SK-N-SH (cell line): Measurements from ENCODE around the gene KLHL14. TPM values are rescaled to one million over a fixed set of nuclear protein-coding genes. Genes with fewer than 3 reads are reported as not detected.
A peak's percentile ranks its signal among the peaks of the same experiment; 100 is the strongest.

Experiments used
- CTCF ChIA-PET: fragments of 300-600, 350-600 bp; formaldehyde crosslinking; extraction: SDS; loops from one replicate; lab custom pipeline; 2021; lab: Yijun Ruan, JAX
- POLR2A ChIA-PET: fragments of 350-600 bp; sonication (Branson Sonifier 250); formaldehyde crosslinking; extraction: SDS; loops from one replicate; lab custom pipeline; 2020; ENCODE audit warnings: antibody characterized with exemption, inconsistent platforms; lab: Yijun Ruan, JAX
- DNase-seq: peaks from one replicate; pipeline ENCODE4 v3.0.0; 2012
- H2AFZ ChIP-seq: fragments of 200-600 bp; sonication (generic); 2 replicates; pipeline ENCODE4 v1.8.1; 2016; ENCODE audit warnings: antibody characterized with exemption, mild to moderate bottlenecking, low read depth
- H3F3A ChIP-seq: fragments of 200-600 bp; sonication (generic); replicated peaks from 2 replicates; pipeline ENCODE3; 2016; ENCODE audit warnings: antibody characterized with exemption, mild to moderate bottlenecking; ENCODE audit not compliant: insufficient read depth
- H3K27ac ChIP-seq, 2 experiments: fragments of 200-500 bp in 1 of 2; fragments of 200-600 bp in 1 of 2; sonication (Bioruptor generic) in 1 of 2; sonication (generic), shearing (Covaris generic) in 1 of 2; 2 replicates each; pipeline versions ENCODE4 v1.5.1 to v1.6.1; 2014 to 2016; ENCODE audit warnings: low read depth in 2 of 2, inconsistent platforms in 1 of 2, low read length in 1 of 2, mild to moderate bottlenecking in 1 of 2, mixed read lengths in 1 of 2
- H3K27me3 ChIP-seq: fragments of 200-600 bp; sonication (generic), shearing (Covaris generic); 2 replicates; pipeline ENCODE4 v1.6.1; 2016; ENCODE audit warnings: mixed run types; ENCODE audit not compliant: insufficient read depth
- H3K36me3 ChIP-seq, 2 experiments: fragments of 200-500 bp in 1 of 2; fragments of 200-600 bp in 1 of 2; sonication (Bioruptor generic) in 1 of 2; sonication (generic) in 1 of 2; replicated peaks in 1 of 2; 2 replicates each; pipeline versions ENCODE3 to v1.5.1; 2014 to 2016; ENCODE audit warnings: low read length in 1 of 2, mild to moderate bottlenecking in 1 of 2; ENCODE audit not compliant: insufficient read depth in 2 of 2, control insufficient read depth in 1 of 2
- H3K4me1 ChIP-seq, 2 experiments: fragments of 200-500 bp in 1 of 2; fragments of 200-600 bp in 1 of 2; sonication (Bioruptor generic) in 1 of 2; sonication (generic), shearing (Covaris generic) in 1 of 2; 2 replicates each; pipeline versions ENCODE4 v1.5.1 to v1.6.1; 2014 to 2016; ENCODE audit warnings: low read depth in 1 of 2, low read length in 1 of 2, mixed run types in 1 of 2; ENCODE audit not compliant: insufficient read depth in 2 of 2, control insufficient read depth in 1 of 2
- H3K4me2 ChIP-seq: fragments of 200-600 bp; sonication (generic), shearing (Covaris generic); 2 replicates; pipeline ENCODE4 v1.6.1; 2017; ENCODE audit warnings: mixed run types
- H3K4me3 ChIP-seq, 2 experiments: fragments of 200-500 bp in 1 of 2; fragments of 200-600 bp in 1 of 2; sonication (Bioruptor generic) in 1 of 2; sonication (generic), shearing (Covaris generic) in 1 of 2; 2 replicates each; pipeline versions ENCODE4 v1.5.1 to v1.8.1; 2014 to 2016; ENCODE audit warnings: low read depth in 2 of 2, inconsistent platforms in 1 of 2, low read length in 1 of 2, mild to moderate bottlenecking in 1 of 2, mixed read lengths in 1 of 2, moderate library complexity in 1 of 2
- H3K79me2 ChIP-seq: fragments of 200-600 bp; sonication (generic); 2 replicates; pipeline ENCODE4 v1.8.1; 2017; ENCODE audit warnings: mild to moderate bottlenecking; ENCODE audit not compliant: insufficient read depth
- H3K9ac ChIP-seq: fragments of 200-600 bp; sonication (generic); 2 replicates; pipeline ENCODE4 v1.6.1; 2017; ENCODE audit warnings: mixed run types
- H3K9me2 ChIP-seq: fragments of 200-600 bp; sonication (generic); 2 replicates; pipeline ENCODE4 v1.6.1; 2017; ENCODE audit warnings: mixed run types
- H3K9me3 ChIP-seq: fragments of 200-600 bp; sonication (generic); 2 replicates; pipeline ENCODE4 v1.6.1; 2017; ENCODE audit warnings: mixed run types, mild to moderate bottlenecking, moderate library complexity
- H4K20me1 ChIP-seq: fragments of 200-600 bp; sonication (generic); 2 replicates; pipeline ENCODE4 v1.6.1; 2017; ENCODE audit warnings: mild to moderate bottlenecking, mixed run types; ENCODE audit not compliant: insufficient read depth
- CHD2 ChIP-seq: fragments of 150-350 bp; IDR thresholded peaks from 2 replicates; pipeline ENCODE4 v1.6.1; 2018; ENCODE audit warnings: low read length; ENCODE audit not compliant: partially characterized antibody
- FOSL2 ChIP-seq: IDR thresholded peaks from 2 replicates; pipeline ENCODE4 v1.4.0; 2012; ENCODE audit warnings: low read depth, mild to moderate bottlenecking, moderate library complexity, borderline replicate concordance
- FOXM1 ChIP-seq: IDR thresholded peaks from 2 replicates; pipeline ENCODE4 v1.4.0; 2012; ENCODE audit warnings: low read depth, mild to moderate bottlenecking
- POLR2AphosphoS5 ChIP-seq: IDR thresholded peaks from 2 replicates; pipeline ENCODE4 v1.6.1; 2012; ENCODE audit warnings: low read depth, low read length
- RAD21 ChIP-seq: IDR thresholded peaks from 2 replicates; pipeline ENCODE4 v1.6.1; 2012; ENCODE audit warnings: mild to moderate bottlenecking, low read length
- RCOR1 ChIP-seq: fragments of 150-350 bp; IDR thresholded peaks from 2 replicates; pipeline ENCODE4 v1.6.1; 2017; ENCODE audit warnings: antibody characterized with exemption, low read length
- RFX5 ChIP-seq: IDR thresholded peaks from 2 replicates; pipeline ENCODE4 v1.6.1; 2012; ENCODE audit warnings: mild to moderate bottlenecking, improper control_type of control experiment, low read length
- SMC3 ChIP-seq: IDR thresholded peaks from 2 replicates; pipeline ENCODE4 v1.6.1; 2012; ENCODE audit warnings: low read depth, low read length, improper control_type of control experiment
- WGBS: methylation state at CpG from one replicate; pipeline ENCODE4 v1.1.6; 2017; ENCODE audit warnings: low lambda C conversion rate; 5-methylcytosine and 5-hydroxymethylcytosine counted together
- polyA plus RNA-seq, 3 experiments: library from polyadenylated mRNA; depleted of rRNA; stranded (reverse); fragments of >200 nt; gene quantifications; 2 replicates each; pipeline ENCODE4 v1.2.3, GENCODE V29; 2012
- TF ChIP-seq, protein P1 (sequence below): IDR thresholded peaks from 2 replicates; pipeline ENCODE4 v1.4.0; 2012; ENCODE audit warnings: low read depth, borderline replicate concordance
- TF ChIP-seq, protein P2 (sequence below): fragments of 150-350 bp; IDR thresholded peaks from 2 replicates; pipeline ENCODE4 v1.6.1; 2016; ENCODE audit warnings: mild to moderate bottlenecking, low read depth, low read length
- TF ChIP-seq, protein P3 (sequence below): fragments of 200-600 bp; sonication (generic); IDR thresholded peaks from 2 replicates; pipeline ENCODE4 v1.6.1; 2017; ENCODE audit warnings: antibody characterized with exemption, mild to moderate bottlenecking, moderate library complexity

Gene KLHL14
- polyA plus RNA-seq, 1 of the 3 experiments (the other 2 are of a cell fraction), result not detected

DNA sequence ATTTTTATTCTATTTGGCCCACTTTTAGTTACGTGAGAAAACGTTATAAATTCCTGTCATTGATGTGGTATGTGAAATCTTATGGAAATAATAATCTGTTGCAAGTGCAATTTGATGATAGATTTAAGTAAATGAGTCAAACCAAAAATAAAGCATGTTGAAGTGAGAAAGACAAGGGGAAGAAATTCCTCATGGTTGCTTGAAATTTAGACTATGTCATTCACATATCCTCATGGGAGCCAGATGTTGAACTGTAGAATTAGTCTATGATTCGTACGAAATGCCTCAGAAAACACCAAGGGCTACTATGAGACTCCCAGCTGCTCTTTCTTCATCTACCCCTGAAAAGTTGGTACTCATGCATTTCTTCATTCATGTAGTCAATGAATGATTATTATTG lies 55.7 kb downstream of the KLHL14 start (continued):
- no peak for TF ChIP-seq RFX5
- TF ChIP-seq, protein P1, sequence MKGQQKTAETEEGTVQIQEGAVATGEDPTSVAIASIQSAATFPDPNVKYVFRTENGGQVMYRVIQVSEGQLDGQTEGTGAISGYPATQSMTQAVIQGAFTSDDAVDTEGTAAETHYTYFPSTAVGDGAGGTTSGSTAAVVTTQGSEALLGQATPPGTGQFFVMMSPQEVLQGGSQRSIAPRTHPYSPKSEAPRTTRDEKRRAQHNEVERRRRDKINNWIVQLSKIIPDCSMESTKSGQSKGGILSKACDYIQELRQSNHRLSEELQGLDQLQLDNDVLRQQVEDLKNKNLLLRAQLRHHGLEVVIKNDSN, result no peak
- TF ChIP-seq, protein P2, sequence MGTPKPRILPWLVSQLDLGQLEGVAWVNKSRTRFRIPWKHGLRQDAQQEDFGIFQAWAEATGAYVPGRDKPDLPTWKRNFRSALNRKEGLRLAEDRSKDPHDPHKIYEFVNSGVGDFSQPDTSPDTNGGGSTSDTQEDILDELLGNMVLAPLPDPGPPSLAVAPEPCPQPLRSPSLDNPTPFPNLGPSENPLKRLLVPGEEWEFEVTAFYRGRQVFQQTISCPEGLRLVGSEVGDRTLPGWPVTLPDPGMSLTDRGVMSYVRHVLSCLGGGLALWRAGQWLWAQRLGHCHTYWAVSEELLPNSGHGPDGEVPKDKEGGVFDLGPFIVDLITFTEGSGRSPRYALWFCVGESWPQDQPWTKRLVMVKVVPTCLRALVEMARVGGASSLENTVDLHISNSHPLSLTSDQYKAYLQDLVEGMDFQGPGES, result no peak
- TF ChIP-seq FOSL2, result no peak
- no peak for TF ChIP-seq FOXM1
- TF ChIP-seq CHD2, result no peak
- no peak for TF ChIP-seq POLR2AphosphoS5
- no peak for TF ChIP-seq RCOR1

DNA sequence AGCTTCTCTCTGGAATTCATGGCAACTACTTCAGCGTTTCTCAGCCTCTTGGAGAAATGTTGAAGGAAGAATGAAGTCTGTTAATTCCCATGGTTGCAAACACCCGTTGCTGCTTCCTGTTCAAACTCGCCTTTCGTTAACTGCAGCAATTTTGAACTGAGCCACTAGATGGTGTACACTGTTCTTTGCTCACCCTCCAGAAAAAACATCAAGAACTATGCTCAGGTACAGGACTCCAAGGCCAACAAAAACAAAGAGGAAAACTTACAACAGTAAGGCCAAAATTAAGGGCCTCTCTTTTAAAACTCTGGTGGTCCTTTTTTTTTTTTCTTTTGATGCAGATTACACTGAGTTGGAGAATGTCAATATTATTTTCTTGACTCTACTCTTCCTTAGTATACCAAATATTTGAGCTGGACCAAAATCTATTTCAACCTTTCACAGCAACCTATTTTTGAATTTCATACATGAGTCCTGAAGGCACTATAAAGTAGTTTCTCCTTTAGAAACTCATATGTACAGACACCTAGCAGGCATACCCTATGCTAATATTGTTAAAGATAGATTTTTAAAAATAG lies 58.2 kb downstream of the KLHL14 start:
- 0% methylated on average over 4 of the region's 4 CpGs for WGBS
- ChIA-PET CTCF (interaction anchor here (0.6 to 3.4 kb wide), 30 partner anchors 9 to 1459 kb away, joined by 3 to 16 read pairs (median 3); no protein-coding TSS in a partner anchor), POLR2A (no interaction called here)
- no peaks in the 10 kb centered on the region for H3K27me3 ChIP-seq
- peak; percentile 85 for TF ChIP-seq RAD21
- peak; percentile 76 for TF ChIP-seq SMC3
- TF ChIP-seq, protein P1, result no peak
- TF ChIP-seq, protein P3, sequence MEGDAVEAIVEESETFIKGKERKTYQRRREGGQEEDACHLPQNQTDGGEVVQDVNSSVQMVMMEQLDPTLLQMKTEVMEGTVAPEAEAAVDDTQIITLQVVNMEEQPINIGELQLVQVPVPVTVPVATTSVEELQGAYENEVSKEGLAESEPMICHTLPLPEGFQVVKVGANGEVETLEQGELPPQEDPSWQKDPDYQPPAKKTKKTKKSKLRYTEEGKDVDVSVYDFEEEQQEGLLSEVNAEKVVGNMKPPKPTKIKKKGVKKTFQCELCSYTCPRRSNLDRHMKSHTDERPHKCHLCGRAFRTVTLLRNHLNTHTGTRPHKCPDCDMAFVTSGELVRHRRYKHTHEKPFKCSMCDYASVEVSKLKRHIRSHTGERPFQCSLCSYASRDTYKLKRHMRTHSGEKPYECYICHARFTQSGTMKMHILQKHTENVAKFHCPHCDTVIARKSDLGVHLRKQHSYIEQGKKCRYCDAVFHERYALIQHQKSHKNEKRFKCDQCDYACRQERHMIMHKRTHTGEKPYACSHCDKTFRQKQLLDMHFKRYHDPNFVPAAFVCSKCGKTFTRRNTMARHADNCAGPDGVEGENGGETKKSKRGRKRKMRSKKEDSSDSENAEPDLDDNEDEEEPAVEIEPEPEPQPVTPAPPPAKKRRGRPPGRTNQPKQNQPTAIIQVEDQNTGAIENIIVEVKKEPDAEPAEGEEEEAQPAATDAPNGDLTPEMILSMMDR, result peak; percentile 74
- peak; percentile 47 for DNase-seq
- H3K9me2 ChIP-seq, result no peaks in the 10 kb centered on the region
- H3K9ac ChIP-seq, result no peak overlapping the region
- H3K4me3 ChIP-seq, result no peak overlapping the region; a peak in 1 of 4 replicates
- H3K9me3 ChIP-seq, result no peaks in the 10 kb centered on the region
- H3K4me1 ChIP-seq, result no peaks in the 10 kb centered on the region
- no peak overlapping the region for H2AFZ ChIP-seq
- no peaks in the 10 kb centered on the region for H3K36me3 ChIP-seq
- no peaks in the 10 kb centered on the region for H3K79me2 ChIP-seq
- H3F3A ChIP-seq, result no peaks in the 10 kb centered on the region
- no peaks in the 10 kb centered on the region for H4K20me1 ChIP-seq
- H3K27ac ChIP-seq, result no peak overlapping the region
- H3K4me2 ChIP-seq, result no peak overlapping the region
